GM19023 (cell line): ENCODE results near the gene CADM3.

ENCODE experiments used
- ATAC-seq: cut with Tn5 transposase; IDR thresholded peaks from one replicate; pipeline ENCODE4 v1.9.1; 2021; ENCODE audit warnings: mild to moderate bottlenecking, moderate library complexity; ENCODE audit not compliant: unreplicated experiment

CADM3 gene

GRCh38 chr1:159248311-159248710 is 76.9 kb downstream of the CADM3 start:
- ATAC-seq, result no peak

- ATAC-seq, result no peak
These were observed 79.3 kb downstream of the CADM3 start for GRCh38 chr1:159250638-159251216.
